HG03432 (cell line): ENCODE results near the gene VSTM4.

Source experiments
- ATAC-seq: cut with Tn5 transposase; IDR thresholded peaks from one replicate; pipeline ENCODE4 v1.9.1; 2021; ENCODE audit warnings: mild to moderate bottlenecking, moderate library complexity; ENCODE audit not compliant: unreplicated experiment

VSTM4 gene

DNA sequence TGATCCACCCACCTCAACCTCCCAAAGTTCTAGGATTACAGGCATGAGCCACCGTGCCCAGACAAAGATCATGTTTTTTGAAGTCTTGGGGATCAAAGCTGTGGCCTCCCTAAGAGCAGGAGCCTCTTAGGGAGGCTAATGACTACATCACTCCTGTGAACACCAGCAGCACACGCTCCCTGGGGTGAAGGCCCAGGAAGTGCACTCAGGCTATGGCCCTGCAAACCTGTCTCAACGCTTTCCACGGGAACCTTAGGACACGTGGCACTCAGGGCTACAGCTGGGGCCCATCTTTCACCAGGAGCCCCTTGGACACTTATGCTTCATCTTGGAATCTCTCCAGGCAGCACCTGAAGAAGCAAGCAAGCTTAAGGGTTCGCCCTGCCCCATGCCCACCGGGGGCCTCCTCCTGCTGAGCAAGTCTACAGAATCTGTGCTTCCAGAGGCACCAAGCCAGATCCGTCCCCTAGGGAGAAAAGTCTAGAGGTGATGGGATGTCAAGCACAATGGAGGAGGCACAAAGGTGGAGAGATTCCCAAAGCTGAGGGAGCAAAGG lies 18.4 kb downstream of the VSTM4 start:
- no peak for ATAC-seq

DNA sequence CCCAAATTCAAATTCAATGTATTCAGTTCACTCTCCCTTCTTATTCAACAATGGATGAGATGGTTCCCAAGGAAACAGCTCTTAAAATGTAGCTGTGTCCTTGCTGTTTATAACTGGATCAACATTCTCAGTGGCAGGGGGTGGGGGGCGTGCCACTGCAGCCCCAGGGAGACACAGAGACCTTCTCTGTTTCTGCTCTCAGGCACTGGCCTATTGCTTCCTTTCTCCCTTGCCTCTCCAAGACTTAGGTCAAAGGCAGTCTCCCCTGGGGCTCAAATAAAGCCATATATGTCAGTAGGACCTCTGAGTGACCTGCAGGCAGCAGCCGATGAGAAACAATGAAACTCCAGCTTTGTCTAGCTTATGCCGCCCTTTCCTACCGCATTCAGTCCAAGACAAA lies 20.7 kb downstream of the VSTM4 start:
- ATAC-seq = no peak

DNA sequence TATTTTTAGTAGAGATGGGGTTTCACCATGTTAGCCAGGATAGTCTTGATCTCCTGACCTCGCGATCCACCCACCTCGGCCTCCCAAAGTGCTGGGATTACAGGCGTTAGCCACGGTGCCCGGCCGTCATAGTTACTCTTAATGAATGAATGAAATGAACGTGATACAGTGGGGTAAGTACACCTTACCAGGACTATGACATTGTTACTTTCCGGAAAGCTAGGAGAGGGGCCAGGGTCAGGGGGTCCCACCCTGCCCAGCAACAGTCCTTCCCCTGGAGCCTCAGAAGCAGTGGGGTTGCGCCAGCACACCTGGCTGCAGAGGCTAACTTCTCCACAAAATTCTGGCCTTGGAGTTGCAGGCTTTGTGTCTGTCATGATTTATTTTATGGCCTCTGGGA lies 21.4 kb downstream of the VSTM4 start:
- no peak for ATAC-seq

DNA sequence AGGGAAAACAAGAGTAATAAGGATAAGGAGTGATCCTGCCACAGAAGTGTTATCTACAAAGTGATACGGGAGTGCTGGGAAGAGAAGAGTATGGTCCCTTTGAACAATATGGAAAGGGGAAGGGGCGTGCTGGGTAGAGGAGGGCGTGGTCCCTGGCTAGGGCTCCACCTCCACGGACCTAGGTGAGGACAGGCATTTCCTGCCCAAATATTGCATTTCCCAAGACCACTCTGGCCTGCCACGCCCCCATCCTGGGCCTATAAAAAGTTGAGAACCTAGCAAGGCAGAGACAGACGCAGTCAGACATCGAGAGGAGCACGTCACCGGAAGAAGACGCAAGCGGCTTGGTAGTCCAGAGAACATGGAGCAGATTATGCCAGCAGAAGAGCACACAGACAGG lies 22.8 kb downstream of the VSTM4 start:
- no peak for ATAC-seq

DNA sequence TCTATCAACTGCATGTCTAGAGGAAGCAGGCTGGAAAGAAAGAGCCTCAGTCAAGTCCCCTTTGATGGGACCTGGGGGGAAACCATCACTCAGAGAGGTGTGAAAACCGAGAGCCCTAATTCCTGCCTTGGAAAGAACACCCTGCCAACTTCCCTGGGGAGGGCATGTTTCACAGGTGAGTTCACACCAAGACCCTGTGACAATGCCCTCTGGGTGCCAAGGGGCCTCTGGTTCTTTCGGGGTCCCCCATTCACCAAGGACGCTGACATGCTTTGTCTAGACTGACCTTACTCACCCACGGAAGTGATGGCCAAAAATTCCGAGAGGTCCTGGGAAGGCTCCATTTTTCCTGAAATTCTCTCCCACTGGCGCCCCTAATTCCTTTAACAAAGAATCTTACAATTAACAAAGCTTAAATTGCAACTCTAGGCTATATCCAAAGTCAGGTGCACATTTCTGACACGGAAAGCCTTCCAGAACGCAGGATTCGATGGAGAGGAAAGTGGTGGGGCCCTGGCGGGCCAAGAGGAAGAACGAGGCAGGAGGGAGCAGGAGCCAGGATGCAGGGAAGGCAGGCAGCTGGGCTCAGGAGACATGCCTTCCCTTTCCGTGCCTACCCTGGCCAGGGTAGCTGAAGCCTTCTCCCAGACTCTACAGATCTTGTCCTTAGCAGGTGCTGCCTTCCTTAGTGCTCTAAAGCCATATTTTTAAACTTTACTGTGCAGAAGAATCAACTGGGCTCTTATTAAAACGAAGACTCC lies 23.7 kb downstream of the VSTM4 start:
- no peak for ATAC-seq

DNA sequence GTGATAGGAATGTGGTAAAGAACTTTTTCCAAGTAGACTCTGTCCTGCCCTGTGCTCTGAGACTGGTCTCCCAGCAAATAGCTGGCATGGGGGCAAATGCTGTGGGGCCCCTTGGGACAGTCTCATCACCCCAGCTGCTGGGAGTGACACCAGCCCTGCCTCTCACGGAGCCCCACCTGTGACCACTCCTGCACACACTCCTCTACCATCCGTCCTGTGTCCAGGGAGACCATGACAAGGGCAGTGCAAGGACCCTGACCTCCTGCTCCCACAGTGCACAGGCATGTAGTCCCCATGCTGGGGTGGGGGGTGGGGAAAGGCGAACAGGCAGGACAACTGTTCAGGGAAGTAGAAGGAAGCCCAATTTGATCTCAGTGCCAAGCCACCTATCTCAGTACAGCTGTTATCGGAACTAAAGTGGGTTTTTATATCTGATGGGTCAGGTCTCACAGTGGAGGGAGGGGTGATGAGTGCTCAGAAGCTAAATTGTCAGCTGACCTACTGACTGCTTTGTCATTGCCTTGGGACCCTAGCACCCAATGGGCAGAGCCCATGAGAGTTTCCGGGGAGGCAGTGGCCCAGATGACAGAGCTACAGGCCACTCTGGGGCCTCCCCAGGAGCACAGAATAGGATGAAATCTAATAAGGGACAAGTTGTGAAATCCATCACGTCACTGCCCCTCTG lies 24.5 kb downstream of the VSTM4 start:
- no peak for ATAC-seq

DNA sequence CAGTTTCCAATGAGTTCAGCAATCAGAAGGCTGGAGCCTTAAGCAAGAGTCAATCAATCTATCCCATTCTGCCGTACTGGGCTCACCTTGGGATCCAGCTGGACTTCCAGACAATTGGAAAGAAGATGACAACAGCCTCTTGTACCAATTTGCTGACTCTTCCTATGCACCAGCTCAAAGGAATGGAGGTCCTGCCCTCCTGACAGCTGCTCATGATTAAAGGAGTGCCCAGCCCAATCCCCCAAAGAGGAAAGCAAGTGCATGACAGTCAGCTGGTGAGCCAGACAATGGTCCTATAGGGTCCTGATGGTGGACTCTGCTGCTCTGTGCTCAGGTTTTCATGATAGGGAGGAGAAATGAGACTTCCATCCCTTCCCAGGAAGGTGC lies 25.1 kb downstream of the VSTM4 start:
- ATAC-seq = no peak

DNA sequence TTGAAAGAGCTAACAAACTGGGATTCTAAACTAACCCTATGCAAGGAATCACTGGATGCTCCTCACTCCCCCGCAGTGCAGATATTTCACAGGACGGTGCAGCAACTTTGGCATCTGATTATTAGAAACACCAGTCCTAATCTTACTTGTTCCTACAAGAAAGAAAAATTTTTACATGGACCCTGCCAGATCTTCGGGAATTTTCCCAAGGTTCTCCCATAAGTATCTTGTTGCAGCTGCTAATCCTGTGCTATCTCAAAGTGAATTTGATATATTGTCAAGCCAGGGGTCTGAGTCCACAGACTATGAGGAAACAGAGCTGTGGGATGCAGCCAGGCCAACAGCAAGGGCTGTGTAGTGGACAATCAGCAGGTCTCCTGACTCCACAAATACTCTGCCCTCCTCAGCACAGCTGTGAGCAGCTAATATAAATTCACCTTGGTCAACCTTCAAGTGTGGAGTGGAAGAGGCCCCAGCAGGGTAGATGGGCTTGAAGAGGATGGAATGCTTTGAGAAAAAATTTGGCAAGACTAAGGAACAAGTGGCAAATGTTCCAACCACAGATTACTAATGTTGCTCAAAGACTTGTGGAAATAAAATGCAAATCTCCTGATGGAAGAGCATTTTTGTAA lies 25.6 kb downstream of the VSTM4 start:
- ATAC-seq = no peak

DNA sequence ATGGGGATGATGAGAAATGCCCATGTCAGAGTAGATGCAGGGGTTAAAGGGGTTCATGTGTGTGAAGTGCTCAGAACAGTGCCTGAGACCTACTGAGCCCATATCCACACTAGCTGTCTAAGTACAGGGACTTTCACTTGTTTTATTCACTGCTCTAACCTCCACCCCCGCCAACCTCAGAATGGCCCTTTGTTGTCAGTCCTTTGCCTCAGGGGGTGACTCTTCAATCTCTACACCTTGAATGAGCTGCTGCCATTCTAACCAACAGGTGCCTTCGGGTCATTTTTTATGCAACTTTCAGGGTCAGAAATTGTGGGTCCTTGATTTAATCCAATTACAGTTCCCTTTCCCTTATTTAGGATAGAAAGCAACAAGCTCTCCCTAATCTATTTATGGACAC lies 26.2 kb downstream of the VSTM4 start:
- ATAC-seq = no peak

DNA sequence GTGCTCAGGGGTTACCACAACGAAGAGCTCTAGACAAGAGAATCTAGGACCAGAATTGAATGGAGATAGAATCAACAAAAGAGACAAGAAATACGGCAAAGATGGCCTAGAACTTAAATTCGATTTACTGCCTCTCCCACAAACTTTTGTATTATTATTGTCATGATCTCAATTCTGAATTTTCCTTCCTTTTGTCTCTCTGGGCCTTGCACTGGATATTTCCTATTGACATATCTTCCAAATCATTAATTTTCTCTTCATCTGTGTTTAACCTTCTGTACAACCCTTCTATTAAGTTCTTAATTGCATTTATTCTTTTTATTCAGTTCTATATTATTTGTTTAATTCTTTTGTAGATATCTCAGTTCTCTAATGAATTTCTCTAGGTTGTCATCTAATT lies 28.4 kb downstream of the VSTM4 start:
- no peak for ATAC-seq

DNA sequence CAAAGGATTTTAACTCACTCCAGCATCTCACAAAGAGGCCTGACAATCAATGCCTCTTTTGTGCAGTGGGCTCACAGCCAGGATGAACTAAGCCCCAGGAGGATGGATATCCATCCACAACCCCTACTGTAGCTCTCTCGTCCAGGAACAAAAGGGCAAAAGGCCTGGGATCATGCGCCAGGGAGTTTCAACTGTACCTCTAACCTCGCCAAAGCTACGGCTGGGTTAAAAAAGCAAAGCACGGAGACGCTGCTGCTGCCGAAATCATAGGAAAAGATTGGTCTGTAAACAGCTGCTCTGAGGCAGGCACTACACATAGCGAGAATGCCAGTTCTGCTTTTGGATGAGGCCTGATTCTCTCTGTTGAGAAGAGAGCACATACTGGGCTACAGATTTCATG lies 32.1 kb downstream of the VSTM4 start:
- ATAC-seq = no peak

DNA sequence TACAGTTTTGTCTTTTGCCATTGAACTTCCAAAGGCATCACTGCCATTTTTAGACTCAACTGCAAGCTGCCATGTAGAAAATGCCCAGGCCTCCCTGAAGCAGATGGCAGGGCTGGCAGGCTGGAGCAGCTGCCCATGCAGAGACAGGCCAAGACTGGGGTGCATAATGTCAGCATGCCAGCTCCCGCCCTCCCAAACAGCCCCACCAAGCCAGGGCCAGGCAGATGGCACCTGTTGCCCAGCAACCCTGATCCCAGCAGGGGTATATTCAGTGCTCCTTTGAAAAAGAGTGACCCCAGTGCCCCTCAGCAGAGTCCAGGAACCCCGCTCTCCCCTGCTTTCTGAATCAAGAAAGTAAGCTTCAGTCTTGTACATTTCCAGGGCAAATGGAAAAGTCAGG lies 32.6 kb downstream of the VSTM4 start:
- no peak for ATAC-seq

DNA sequence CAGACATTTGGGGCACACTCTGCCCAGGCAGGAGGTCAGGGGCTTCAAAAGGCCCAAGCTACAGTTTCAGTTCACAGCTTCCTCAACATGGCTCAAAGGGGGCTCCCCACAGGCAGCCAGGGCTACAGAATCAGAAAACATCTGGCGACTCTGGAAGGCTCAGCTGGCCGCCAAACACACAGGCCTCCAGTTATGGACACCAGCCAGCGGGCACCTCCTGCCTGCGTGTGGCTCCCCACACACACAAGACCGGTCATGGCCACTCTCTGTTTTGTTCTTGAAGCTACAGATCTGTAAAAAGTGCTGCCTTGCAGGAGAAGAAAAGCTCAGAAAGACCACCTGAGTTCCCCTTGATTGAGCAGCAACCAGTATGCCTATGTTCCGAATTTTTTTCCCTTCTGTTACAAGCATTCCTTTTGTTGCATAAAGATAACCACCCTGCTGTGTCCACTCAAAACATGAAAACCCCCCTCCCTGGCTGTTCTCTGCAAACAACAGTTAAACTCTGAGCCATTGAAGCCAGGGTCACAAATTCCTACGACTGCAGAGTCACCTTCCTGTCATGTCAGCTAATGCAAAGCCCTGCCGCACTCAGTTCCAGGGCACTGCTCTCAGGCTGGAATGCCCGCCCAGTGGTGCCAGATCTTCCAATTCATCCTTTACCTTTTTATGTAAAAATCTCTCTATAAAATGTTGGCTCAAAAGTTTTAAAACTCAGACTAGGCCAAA lies 33.6 kb downstream of the VSTM4 start:
- ATAC-seq = no peak

DNA sequence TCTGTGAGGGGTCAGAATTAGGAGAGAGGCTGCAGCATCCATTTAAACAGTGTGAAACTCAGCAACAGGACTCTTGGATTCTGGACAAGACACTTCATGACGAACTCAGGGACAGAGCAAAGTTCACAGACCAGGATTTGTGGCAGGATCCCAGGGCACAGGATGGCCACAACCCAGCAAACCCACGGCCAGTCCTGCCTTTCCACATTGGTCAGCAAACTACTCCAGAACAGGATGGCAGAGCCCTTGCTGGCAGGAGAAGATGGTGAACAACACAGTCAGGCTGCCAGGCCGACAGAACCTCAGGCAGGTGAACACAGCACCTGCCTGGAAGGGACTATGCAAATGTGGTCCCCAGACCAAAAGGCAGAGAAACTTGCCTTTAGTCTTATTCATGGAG lies 34.4 kb downstream of the VSTM4 start:
- ATAC-seq = no peak

DNA sequence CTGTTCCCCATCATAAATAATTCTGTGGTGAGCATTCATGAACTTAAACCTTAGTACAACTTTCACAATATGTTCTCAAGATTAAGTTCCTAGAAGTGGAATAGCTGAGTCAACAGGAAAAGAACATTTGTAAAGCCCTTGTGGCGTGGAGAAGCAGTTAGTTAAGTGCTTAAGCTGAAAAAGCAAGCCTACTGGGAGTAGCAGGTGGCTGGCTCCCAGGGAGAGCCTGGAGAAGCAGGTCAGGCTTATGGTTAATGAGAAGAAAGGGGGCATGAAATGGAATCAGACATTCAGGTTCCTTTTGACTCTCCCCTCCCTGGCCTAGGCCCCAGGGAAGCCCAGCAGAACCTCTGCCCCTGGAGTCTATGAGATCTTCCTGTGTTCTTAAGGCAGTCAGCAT lies 35.3 kb downstream of the VSTM4 start:
- no peak for ATAC-seq

DNA sequence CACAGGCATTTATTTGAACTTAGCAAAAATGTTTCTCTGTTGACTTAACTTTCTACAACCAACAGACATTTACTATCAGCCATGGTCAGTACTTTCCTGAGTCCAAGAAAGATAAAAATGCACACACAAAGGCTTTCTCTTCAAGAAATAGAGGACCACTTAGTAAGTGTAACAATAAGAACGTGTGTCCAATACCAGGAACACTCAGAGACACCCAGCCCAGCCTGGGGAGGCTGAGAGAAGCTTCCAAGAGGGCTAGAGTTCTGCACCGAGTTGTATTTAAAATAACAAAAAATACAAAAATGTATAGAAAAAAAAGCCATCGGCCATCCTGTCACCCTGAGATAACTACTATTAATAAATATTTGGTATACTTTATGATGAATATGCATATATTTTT lies 35.8 kb downstream of the VSTM4 start:
- no peak for ATAC-seq

DNA sequence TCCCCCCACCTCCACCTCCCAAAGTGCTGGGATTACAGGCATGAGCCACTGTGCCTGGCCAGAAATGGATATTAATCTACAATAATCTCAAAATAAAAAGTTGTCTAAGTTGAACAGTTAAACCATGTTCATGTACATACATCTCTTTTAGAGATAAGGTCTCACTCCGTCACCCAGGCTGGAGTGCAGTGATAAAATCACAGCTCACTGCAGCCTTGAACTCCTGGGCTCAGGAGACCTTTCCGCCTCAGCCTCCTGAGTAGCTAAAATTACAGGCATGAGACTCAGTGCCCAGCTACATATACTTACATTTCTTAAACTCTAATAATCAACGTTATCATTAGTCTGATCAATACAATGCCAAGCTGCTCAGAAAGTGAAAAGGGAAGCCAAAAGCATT lies 36.2 kb downstream of the VSTM4 start:
- no peak for ATAC-seq

DNA sequence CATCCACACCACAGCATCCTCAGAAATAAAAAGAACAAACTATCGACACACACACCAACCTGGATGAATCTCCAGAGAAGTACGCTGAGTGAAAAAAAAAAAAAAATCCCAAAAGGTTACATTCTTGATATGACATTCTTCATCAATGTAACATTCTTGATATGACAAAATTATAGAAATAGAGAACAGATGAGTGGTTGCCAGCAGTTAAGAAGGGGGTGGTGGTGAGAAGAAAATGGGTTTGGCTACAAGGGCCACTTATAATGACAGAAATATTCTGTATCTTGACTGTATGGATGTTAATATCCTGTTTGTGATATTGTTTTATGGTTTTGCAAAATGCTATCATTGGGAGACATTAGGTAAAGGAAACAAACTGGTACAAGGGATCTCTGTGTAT lies 36.9 kb downstream of the VSTM4 start:
- no peak for ATAC-seq

DNA sequence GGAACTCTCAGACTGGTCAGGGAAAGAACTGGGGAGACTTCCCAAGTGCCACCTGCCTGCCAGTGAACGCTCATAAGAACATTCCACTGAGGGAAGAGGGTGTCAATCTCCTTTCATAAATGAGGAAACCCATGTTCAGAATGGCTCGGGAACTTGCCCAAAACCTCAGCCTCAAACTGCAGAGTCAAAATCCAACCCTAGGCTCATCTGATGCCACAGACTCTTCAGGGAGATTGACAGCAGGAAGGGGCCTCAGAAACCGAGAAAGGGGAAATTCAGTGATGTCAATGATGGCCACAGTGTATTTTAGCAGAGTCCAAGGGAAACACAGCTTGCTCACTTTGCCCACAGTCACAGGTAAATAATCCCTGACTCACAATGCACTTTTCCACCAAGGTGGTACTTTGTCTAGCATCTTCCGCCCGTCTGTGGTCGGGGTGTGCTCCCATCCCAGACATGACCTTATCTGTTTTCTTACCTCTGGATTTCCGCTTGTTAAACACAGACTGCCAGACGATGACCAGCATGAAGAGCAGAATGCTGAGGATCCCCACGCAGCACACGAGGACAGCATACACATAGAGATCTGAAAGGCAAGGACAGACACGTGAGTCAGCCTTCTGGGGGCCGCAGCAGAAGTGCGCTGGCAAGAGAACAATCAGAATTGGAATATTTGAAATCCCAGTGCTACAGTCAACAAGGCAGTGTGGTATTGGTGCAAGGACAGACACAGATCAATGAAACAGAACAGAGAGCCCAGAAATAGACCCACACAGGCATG lies 38.4 kb downstream of the VSTM4 start:
- ATAC-seq = peak; percentile 92

DNA sequence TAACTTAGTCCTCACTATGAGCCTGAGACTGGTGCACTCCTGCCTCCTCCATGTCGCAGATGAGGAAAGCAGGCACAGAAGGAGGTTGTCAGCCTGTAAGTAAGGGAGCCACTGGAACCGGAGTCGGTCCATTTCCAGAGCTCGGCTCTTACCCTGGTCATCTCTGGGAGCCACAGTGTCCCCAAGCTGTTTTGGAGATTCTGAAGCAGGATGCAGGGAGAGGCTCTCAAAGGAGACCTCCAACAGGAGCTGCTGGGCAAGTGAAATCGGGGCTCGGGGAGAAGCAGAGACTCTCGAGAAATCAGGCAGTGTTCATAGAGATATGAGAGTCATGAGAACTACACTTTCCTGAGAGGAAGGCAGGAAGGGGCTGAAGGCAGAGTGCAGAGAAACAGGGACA lies 39.0 kb downstream of the VSTM4 start:
- ATAC-seq = peak; percentile 12

DNA sequence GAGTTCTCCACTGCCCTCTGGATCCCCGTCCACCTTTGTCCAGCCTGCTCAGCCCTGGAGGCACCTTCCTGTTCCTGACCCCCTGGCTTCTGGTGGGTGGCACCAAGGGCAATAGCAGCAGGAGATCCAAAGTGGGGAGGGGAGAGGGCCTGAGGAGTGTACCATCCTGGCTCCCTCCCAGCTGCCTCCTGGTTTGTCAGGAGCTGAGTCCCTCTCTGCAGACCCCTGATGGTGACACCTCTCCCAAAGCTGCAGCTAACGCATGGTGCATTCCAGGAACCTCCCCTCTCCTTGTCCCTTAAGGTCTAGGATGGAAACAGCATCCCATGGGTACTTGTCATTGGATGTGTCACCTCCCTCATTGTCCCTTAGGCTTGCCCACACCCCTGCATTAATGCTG lies 39.6 kb downstream of the VSTM4 start:
- ATAC-seq = no peak
